CD4-positive, alpha-beta T cell (primary cell): Measurements from ENCODE around the gene SET. TPM values are rescaled to one million over a fixed set of nuclear protein-coding genes. Genes with fewer than 3 reads are reported as not detected.
"Not testable (repeated sequence)": the region's sequence is repeated elsewhere in the genome, so short reads cannot be mapped to it uniquely, and the experiment has no call there.

Experiments used
- ATAC-seq: fragments of 200-7000 bp; cut with Tn5 transposase; one replicate; pipeline ENCODE4 v1.10.0; 2022; ENCODE audit warnings: mild to moderate bottlenecking; ENCODE audit not compliant: poor library complexity
- CTCF ChIA-PET: fragments of 350-600 bp; sonication (Branson Sonifier 250); formaldehyde crosslinking; loops from one replicate; lab custom pipeline; 2021; ENCODE audit warnings: antibody characterized with exemption, inconsistent platforms; lab: Charles Lee
- POLR2A ChIA-PET: fragments of 350-600 bp; sonication (Branson Sonifier 250); formaldehyde crosslinking; loops from one replicate; lab custom pipeline; 2021; ENCODE audit warnings: antibody characterized with exemption, inconsistent platforms; lab: Charles Lee
- DNase-seq, 14 experiments: peaks; one replicate each; pipeline ENCODE4 v3.0.0-alpha.2; 2013 to 2020; ENCODE audit warnings: mixed read lengths in 2 of 14
- H3K27ac ChIP-seq, 2 donors: one replicate each; pipeline versions ENCODE4 v1.5.1 to v1.7.0; 2013; ENCODE audit warnings: low read length in 2 of 2, low read depth in 1 of 2, mild to moderate bottlenecking in 1 of 2
- H3K27me3 ChIP-seq, 2 experiments: 1 replicate in 1 of 2; 2 replicates in 1 of 2; pipeline versions ENCODE4 v1.6.1 to v1.7.0; 2013; ENCODE audit warnings: low read length in 2 of 2, control low read depth in 1 of 2, mild to moderate bottlenecking in 1 of 2, moderate library complexity in 1 of 2; ENCODE audit not compliant: insufficient read depth in 2 of 2, control insufficient read depth in 1 of 2
- H3K36me3 ChIP-seq: one replicate; pipeline ENCODE4 v1.6.1; 2013; ENCODE audit warnings: low read length, control low read depth; ENCODE audit not compliant: insufficient read depth
- H3K4me1 ChIP-seq: one replicate; pipeline ENCODE4 v1.6.1; 2013; ENCODE audit warnings: low read length, control low read depth; ENCODE audit not compliant: insufficient read depth
- H3K4me3 ChIP-seq: one replicate; pipeline ENCODE4 v1.5.1; 2013; ENCODE audit warnings: mild to moderate bottlenecking, low read length, moderate library complexity
- H3K9me3 ChIP-seq, 2 experiments: 1 replicate in 1 of 2; 2 replicates in 1 of 2; pipeline versions ENCODE4 v1.6.1 to v1.7.0; 2013; ENCODE audit warnings: low read length in 2 of 2, mild to moderate bottlenecking in 2 of 2, control low read depth in 1 of 2, moderate library complexity in 1 of 2; ENCODE audit not compliant: control insufficient read depth in 1 of 2, insufficient read depth in 1 of 2
- H3K27ac Mint-ChIP-seq: one replicate; pipeline ENCODE4 v1.8.0; 2020; ENCODE audit warnings: mixed read lengths
- H3K27me3 Mint-ChIP-seq: one replicate; pipeline ENCODE4 v1.8.0; 2021; ENCODE audit warnings: mixed read lengths
- H3K36me3 Mint-ChIP-seq: one replicate; pipeline ENCODE4 v1.8.0; 2021; ENCODE audit warnings: low read depth, mixed read lengths
- H3K4me1 Mint-ChIP-seq: one replicate; pipeline ENCODE4 v1.8.0; 2021; ENCODE audit warnings: low read depth, mixed read lengths
- H3K4me3 Mint-ChIP-seq: one replicate; pipeline ENCODE4 v1.8.0; 2020; ENCODE audit warnings: mild to moderate bottlenecking, mixed read lengths
- H3K9me3 Mint-ChIP-seq: one replicate; pipeline ENCODE4 v1.8.0; 2020; ENCODE audit warnings: mixed read lengths
- intact Hi-C, 2 experiments: fragments of 100-400 bp; cut with DNase I in 1 of 2; cut with micrococcal nuclease in 1 of 2; formaldehyde crosslinking; loops; one replicate each; pipeline versions ENCODE4 v1.15.1 to v1.9.0; 2023 to 2025; cut with DNase I, micrococcal nuclease
- total RNA-seq, 174 experiments: library from RNA in 2 of 174; stranded (reverse) in 2 of 174; gene quantifications; one replicate each; pipeline ENCODE4 v1.2.3 and lab custom pipeline; 2021 to 2026
- TF ChIP-seq, protein P1 (sequence below): fragments of 200-600 bp; IDR thresholded peaks from one replicate; pipeline ENCODE4 v1.8.0; 2022; ENCODE audit warnings: antibody characterized with exemption, mild to moderate bottlenecking

SET gene
- total RNA-seq, 2 experiments from 2014 or later = 228 to 241 TPM

DNA sequence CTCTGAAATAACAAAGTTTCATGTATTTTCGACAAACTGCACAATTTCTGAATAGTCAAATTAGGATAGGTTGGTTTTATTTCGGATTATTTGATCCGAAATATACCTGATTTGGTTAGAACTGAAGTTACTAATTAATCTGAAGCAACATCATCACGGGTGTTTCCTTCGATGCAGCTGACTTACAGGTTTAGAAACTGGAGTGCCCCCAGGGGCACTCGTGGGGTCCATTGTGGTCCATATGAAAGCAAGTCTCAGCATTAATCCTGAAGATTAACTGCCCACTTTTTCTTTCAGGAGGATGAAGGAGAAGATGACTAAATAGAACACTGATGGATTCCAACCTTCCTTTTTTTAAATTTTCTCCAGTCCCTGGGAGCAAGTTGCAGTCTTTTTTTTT, 5.3 kb downstream of the SET start:
- peaks cover 53% of the 10 kb centered on the region for H3K36me3 ChIP-seq
- CTCF ChIA-PET = interaction anchor here (1.0 to 1.5 kb wide), 2 partner anchors 8 to 46 kb away, joined by 3 to 6 read pairs; partner anchors contain the start of gene PKN3

DNA sequence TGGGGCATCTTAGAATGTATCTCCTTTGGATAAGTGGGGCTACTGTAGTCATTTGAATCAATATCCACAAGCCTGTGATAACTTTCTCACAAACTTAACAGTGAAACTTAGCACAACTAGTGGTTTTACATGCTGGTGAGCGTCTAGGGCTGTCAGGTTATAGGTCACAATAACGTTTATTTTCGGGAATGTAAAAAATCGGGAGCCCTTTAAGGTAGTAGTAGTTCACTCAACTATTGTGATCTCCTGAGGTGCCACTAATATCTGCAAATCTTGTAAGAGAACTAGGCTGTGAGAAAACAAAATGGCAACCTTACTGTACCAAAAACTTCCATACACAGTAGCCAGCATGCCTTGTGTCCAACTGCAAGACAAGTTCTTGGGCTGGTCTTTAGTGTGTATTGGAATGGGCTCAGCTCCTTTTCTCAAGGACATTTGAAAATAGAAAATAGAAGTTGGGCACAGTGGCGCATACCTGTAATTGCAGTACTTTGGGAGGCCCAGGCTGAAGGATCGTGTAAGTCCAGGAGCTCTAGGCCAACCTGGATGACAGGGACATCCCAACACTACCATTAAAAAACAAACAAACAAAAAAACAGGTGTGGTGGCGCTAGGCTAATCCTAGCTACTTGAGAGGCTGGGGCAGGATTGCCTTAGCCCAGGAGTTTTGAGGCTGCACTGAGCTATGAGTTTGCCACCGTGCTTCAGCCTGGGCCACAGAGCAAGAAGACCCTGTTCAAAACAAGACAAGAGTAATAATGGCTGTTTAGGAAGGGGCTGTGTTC, 8.1 kb downstream of the SET start:
- Histone ChIP-seq H3K4me3 (no peak overlapping the region), H3K27me3 (no peaks in the 10 kb centered on the region), H3K36me3 (peaks cover 42% of the 10 kb centered on the region), H3K4me1 (peaks cover 8% of the 10 kb centered on the region), H3K27ac (no peak overlapping the region), H3K9me3 (no peaks in the 10 kb centered on the region)
- POLR2A ChIA-PET = interaction anchor here (0.6 to 1.1 kb wide), 3 partner anchors 13 to 131 kb away, joined by 3 to 4 read pairs (median 4); no protein-coding TSS in a partner anchor
- ATAC-seq = no peak
- H3K9me3 Mint-ChIP-seq = no peaks in the 10 kb centered on the region
- H3K4me3 Mint-ChIP-seq = no peak overlapping the region
- intact Hi-C loops = no loop called here
- H3K27ac Mint-ChIP-seq = no peak overlapping the region
- H3K4me1 Mint-ChIP-seq = peaks cover 9% of the 10 kb centered on the region
- TF ChIP-seq, protein P1, sequence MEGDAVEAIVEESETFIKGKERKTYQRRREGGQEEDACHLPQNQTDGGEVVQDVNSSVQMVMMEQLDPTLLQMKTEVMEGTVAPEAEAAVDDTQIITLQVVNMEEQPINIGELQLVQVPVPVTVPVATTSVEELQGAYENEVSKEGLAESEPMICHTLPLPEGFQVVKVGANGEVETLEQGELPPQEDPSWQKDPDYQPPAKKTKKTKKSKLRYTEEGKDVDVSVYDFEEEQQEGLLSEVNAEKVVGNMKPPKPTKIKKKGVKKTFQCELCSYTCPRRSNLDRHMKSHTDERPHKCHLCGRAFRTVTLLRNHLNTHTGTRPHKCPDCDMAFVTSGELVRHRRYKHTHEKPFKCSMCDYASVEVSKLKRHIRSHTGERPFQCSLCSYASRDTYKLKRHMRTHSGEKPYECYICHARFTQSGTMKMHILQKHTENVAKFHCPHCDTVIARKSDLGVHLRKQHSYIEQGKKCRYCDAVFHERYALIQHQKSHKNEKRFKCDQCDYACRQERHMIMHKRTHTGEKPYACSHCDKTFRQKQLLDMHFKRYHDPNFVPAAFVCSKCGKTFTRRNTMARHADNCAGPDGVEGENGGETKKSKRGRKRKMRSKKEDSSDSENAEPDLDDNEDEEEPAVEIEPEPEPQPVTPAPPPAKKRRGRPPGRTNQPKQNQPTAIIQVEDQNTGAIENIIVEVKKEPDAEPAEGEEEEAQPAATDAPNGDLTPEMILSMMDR = no peak
- H3K27me3 Mint-ChIP-seq = no peaks in the 10 kb centered on the region
- CTCF ChIA-PET = no interaction called here
- H3K36me3 Mint-ChIP-seq = peaks cover 49% of the 10 kb centered on the region
- DNase-seq = no peak

More for the DNA sequence above, 5.3 kb downstream of the SET start:
- no peak for DNase-seq
- H3K27me3 ChIP-seq = no peaks in the 10 kb centered on the region
- H3K36me3 Mint-ChIP-seq = peaks cover 65% of the 10 kb centered on the region
- TF ChIP-seq, protein P1 = no peak
- no peak for ATAC-seq
- H3K9me3 ChIP-seq = no peaks in the 10 kb centered on the region
- no peak overlapping the region for H3K4me3 ChIP-seq
- POLR2A ChIA-PET = interaction anchor here (1.1 kb wide), 1 partner anchor 30 kb away, joined by 3 read pairs; the partner anchor contains the start of gene ZDHHC12
- H3K9me3 Mint-ChIP-seq = no peaks in the 10 kb centered on the region
- H3K4me1 Mint-ChIP-seq = peaks cover 23% of the 10 kb centered on the region
- intact Hi-C loops = no loop called here
- H3K27ac Mint-ChIP-seq = no peak overlapping the region
- no peak overlapping the region for H3K4me3 Mint-ChIP-seq
- H3K27ac ChIP-seq = no peak overlapping the region
- H3K27me3 Mint-ChIP-seq = no peaks in the 10 kb centered on the region
- H3K4me1 ChIP-seq = peaks cover 9% of the 10 kb centered on the region

DNA sequence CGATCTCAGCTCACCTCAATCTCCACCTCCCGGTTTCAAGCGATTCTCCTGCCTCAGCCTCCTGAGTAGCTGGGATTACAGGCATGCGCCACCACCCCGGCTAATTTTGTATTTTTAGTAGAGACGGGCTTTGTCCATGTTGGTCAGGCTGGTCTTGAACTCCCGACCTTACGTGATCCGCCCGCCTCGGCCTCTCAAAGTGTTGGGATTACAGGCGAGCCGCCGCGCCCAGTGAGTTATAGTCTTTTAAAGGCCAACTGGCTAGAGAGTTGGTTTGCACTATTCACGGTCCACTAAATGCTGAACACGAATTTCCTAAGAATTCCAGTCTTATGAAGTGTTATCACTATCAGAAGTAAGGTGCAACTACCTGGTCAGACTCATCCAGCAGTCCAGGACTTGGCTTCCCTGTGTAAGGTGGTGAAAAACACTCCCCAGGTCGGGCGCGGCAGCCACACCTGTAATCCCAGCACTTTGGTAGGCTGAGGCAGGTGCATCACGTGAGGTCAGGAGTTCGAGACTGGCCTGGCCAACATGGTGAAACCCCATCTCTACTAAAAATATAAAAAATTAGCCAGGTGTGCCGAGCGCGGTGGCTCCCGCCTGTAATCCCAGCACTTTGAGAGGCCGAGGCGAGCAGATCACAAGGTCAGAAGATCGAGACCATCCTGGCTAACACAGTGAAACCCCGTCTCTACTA, 10.2 kb downstream of the SET start:
- DNase-seq, H3K4me3 Mint-ChIP-seq, ATAC-seq, H3K27me3 ChIP-seq, intact Hi-C loops, H3K9me3 Mint-ChIP-seq, H3K27ac Mint-ChIP-seq, H3K4me3 ChIP-seq, H3K27me3 Mint-ChIP-seq, H3K9me3 ChIP-seq, H3K27ac ChIP-seq, POLR2A ChIA-PET, CTCF ChIA-PET: not testable (repeated sequence)
- H3K36me3 ChIP-seq = peaks cover 20% of the 10 kb centered on the region
- H3K36me3 Mint-ChIP-seq = peaks cover 28% of the 10 kb centered on the region
- H3K4me1 Mint-ChIP-seq = peaks cover 17% of the 10 kb centered on the region
- peaks cover 20% of the 10 kb centered on the region for H3K4me1 ChIP-seq
